PC-9 (cell line): Measurements from ENCODE around the gene AK9. TPM values are rescaled to one million over a fixed set of nuclear protein-coding genes. Genes with fewer than 3 reads are reported as not detected.

Experiments
- BruUV-seq: library from RNA; stranded (reverse); fragments of 400-500 nt; replicated peaks from 2 replicates; lab custom pipeline; 2021; lab: Mats Ljungman, UMichigan
- CTCF ChIA-PET: fragments of 300-600 bp; sonication (Branson Sonifier 250); formaldehyde crosslinking; loops from one replicate; lab custom pipeline; 2022; ENCODE audit warnings: antibody characterized with exemption; lab: Charles Lee
- POLR2A ChIA-PET: fragments of 300-600 bp; sonication (Branson Sonifier 250); formaldehyde crosslinking; loops from one replicate; lab custom pipeline; 2022; ENCODE audit warnings: antibody characterized with exemption; ENCODE audit not compliant: unreplicated experiment; lab: Charles Lee
- DNase-seq, 2 experiments: peaks; one replicate each; pipeline versions ENCODE4 v3.0.0 to v3.0.0-alpha.2; 2015 to 2022; ENCODE audit warnings: mixed read lengths in 1 of 2
- H2AFZ ChIP-seq: fragments of 200-600 bp; sonication (generic); 2 replicates; pipeline ENCODE4 v1.8.1; 2017; ENCODE audit warnings: antibody characterized with exemption
- H3F3A ChIP-seq: fragments of 200-600 bp; sonication (generic); 2 replicates; pipeline ENCODE4 v1.8.1; 2017; ENCODE audit warnings: antibody characterized with exemption, mild to moderate bottlenecking, low read depth; ENCODE audit not compliant: insufficient read depth
- H3K27ac ChIP-seq: fragments of 200-600 bp; sonication (generic); 2 replicates; pipeline ENCODE4 v1.6.1; 2016; ENCODE audit warnings: mixed run types
- H3K27me3 ChIP-seq: fragments of 200-600 bp; sonication (generic); 2 replicates; pipeline ENCODE4 v1.6.1; 2016; ENCODE audit warnings: low read depth, mixed run types; ENCODE audit not compliant: insufficient read depth
- H3K36me3 ChIP-seq: fragments of 200-600 bp; sonication (generic); 2 replicates; pipeline ENCODE4 v1.6.1; 2016; ENCODE audit warnings: low read depth, mixed run types
- H3K4me1 ChIP-seq: fragments of 200-600 bp; sonication (generic); replicated peaks from 2 replicates; pipeline ENCODE4 v1.6.1; 2016; ENCODE audit warnings: mixed run types; ENCODE audit not compliant: insufficient read depth
- H3K4me2 ChIP-seq: fragments of 200-600 bp; sonication (generic); 2 replicates; pipeline ENCODE4 v1.6.1; 2017; ENCODE audit warnings: mixed run types
- H3K4me3 ChIP-seq: fragments of 200-600 bp; sonication (generic); 2 replicates; pipeline ENCODE4 v1.6.1; 2016; ENCODE audit warnings: mixed run types
- H3K79me2 ChIP-seq: fragments of 200-600 bp; sonication (generic); 2 replicates; pipeline ENCODE4 v1.6.1; 2017; ENCODE audit warnings: low read depth, mixed run types
- H3K9me2 ChIP-seq: fragments of 200-600 bp; sonication (generic); 2 replicates; pipeline ENCODE4 v1.8.1; 2017; ENCODE audit warnings: mild to moderate bottlenecking; ENCODE audit not compliant: insufficient read depth
- H3K9me3 ChIP-seq: fragments of 200-600 bp; sonication (generic); 2 replicates; pipeline ENCODE4 v1.8.1; 2016; ENCODE audit warnings: low read depth; ENCODE audit not compliant: insufficient read depth
- H4K20me1 ChIP-seq: fragments of 200-600 bp; sonication (generic); 2 replicates; pipeline ENCODE4 v1.8.1; 2017; ENCODE audit not compliant: insufficient read depth
- EZH2 ChIP-seq: fragments of 200-600 bp; sonication (generic); IDR thresholded peaks from 2 replicates; pipeline ENCODE4 v1.8.0; 2017; ENCODE audit warnings: antibody characterized with exemption, low read depth
- intact Hi-C: fragments of 100-400 bp; cut with micrococcal nuclease; formaldehyde crosslinking; loops from one replicate; pipeline ENCODE4 v1.10.0; 2022; ENCODE audit not compliant: unreplicated experiment
- total RNA-seq: library from RNA; stranded (reverse); gene quantifications from 2 replicates; pipeline ENCODE4 v1.2.3, GENCODE V29; 2021
- TF ChIP-seq, protein P1 (sequence below): fragments of 200-600 bp; sonication (generic); conservative IDR thresholded peaks from 2 replicates; pipeline ENCODE4 v1.6.1; 2017; ENCODE audit warnings: mixed run types, antibody characterized with exemption, mild to moderate bottlenecking, moderate library complexity

The AK9 gene
- total RNA-seq, 1 experiment from 2014 or later = 7.4 TPM

DNA sequence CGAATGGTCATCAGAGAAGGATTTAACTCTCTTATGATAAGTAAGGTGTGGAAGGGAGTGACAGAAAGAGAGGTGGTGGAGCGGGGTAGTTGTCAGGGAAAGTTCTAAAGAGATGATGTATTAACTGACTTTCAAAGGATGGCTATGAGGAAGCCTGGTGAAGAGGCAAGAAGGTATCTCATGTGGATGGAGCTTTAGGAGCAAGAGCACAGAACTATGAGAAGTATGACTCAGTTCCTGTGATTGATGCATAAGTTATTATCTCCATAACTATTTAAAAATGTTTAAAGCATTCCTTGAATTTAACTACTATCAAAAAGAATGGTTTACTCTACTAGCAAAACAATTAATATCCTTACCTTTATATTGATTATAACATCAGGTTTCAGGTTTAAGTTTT lies 28.8 kb downstream of the AK9 start:
- Histone ChIP-seq H3K27ac (no peak overlapping the region), H3K9me3 (no peaks in the 10 kb centered on the region), H3K27me3 (no peaks in the 10 kb centered on the region), H3K4me3 (no peak overlapping the region), H3K36me3 (no peaks in the 10 kb centered on the region), H3K79me2 (no peaks in the 10 kb centered on the region), H4K20me1 (no peaks in the 10 kb centered on the region), H3F3A (no peaks in the 10 kb centered on the region), H3K4me2 (no peak overlapping the region), H3K4me1 (no peaks in the 10 kb centered on the region), H3K9me2 (no peaks in the 10 kb centered on the region), H2AFZ (no peak overlapping the region)
- TF ChIP-seq EZH2 = no peak
- BruUV-seq = no TSS peak
- ChIA-PET POLR2A (no interaction called here), CTCF (no interaction called here)
- intact Hi-C loops = no loop called here
- no peak for DNase-seq

DNA sequence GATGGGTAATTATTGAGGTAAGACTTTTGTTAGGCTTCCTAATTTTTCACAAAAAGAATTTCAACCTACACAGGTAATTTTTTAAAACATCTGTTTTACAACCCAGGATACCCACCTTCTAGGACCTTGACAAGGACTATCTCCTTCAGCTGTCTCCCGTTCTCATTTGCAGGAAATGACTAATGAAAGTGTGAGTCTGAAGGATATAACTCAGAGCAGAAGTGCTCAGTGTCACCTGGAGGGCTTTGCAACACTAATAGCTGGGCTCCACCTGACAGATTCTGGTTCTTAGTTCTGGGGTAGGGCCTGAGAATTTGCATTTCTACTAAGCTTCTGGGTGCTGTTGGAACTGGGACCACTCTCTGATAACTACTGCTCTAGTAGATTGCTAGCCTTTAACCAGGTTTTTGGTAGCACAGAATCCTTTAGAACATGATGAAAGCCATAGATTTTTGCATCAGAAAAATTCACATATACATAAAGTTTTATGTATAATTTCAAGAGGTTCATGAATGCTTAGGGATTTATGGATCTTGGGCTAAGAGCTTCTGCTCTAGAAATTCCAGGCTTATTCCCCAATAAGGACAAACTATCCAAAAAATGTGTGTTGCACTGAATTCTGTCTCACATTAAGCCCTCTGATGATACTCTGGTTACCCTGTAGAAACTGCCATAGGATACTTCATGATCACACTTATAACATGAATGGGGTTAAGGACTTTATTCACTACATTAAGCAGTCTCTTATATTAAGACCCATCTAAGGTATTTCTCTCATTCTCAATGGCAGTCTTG lies 30.3 kb downstream of the AK9 start:
- Histone ChIP-seq H3K4me2 (no peak overlapping the region), H3K27ac (no peak overlapping the region), H3F3A (no peaks in the 10 kb centered on the region), H2AFZ (no peak overlapping the region), H3K36me3 (no peaks in the 10 kb centered on the region), H3K79me2 (no peaks in the 10 kb centered on the region), H3K4me1 (no peaks in the 10 kb centered on the region), H3K27me3 (no peaks in the 10 kb centered on the region), H4K20me1 (no peaks in the 10 kb centered on the region), H3K4me3 (no peak overlapping the region), H3K9me2 (no peaks in the 10 kb centered on the region), H3K9me3 (no peaks in the 10 kb centered on the region)
- no TSS peak for BruUV-seq
- ChIA-PET CTCF (no interaction called here), POLR2A (no interaction called here)
- TF ChIP-seq EZH2 = no peak
- TF ChIP-seq, protein P1, sequence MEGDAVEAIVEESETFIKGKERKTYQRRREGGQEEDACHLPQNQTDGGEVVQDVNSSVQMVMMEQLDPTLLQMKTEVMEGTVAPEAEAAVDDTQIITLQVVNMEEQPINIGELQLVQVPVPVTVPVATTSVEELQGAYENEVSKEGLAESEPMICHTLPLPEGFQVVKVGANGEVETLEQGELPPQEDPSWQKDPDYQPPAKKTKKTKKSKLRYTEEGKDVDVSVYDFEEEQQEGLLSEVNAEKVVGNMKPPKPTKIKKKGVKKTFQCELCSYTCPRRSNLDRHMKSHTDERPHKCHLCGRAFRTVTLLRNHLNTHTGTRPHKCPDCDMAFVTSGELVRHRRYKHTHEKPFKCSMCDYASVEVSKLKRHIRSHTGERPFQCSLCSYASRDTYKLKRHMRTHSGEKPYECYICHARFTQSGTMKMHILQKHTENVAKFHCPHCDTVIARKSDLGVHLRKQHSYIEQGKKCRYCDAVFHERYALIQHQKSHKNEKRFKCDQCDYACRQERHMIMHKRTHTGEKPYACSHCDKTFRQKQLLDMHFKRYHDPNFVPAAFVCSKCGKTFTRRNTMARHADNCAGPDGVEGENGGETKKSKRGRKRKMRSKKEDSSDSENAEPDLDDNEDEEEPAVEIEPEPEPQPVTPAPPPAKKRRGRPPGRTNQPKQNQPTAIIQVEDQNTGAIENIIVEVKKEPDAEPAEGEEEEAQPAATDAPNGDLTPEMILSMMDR = no peak
- DNase-seq = no peak
- intact Hi-C loops = no loop called here

DNA sequence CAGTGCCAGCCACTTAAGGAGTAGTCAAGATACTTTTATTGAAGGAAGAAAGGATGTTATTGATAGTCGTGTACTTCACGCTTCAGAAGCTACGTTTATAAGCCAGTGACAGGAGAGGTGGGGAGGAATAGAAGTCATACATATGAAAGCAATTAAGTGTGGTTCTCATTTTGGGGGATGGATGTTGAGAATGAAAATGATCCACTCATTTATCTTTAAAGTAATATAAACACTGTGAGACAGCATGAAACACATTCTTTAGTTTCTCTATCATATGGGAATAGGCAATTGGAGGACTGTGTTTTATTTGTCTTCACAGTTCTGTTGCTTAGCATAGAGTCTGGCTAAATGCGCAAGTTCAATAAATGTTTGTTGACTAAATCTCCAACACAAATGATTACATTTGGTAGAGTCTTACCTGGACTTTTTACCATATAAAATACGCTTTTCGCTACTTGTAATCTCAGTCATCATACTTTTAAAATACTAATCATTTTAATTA lies 35.2 kb downstream of the AK9 start:
- BruUV-seq = no TSS peak
- no peak overlapping the region for H2AFZ ChIP-seq
- POLR2A ChIA-PET = interaction anchor here (0.7 kb wide), 1 partner anchor 919 kb away, joined by 6 read pairs; no protein-coding TSS in a partner anchor
- no peaks in the 10 kb centered on the region for H4K20me1 ChIP-seq
- H3K36me3 ChIP-seq = no peaks in the 10 kb centered on the region
- no peaks in the 10 kb centered on the region for H3K27me3 ChIP-seq
- TF ChIP-seq, protein P1 = no peak
- no peak for TF ChIP-seq EZH2
- no peaks in the 10 kb centered on the region for H3K79me2 ChIP-seq
- H3K9me2 ChIP-seq = no peaks in the 10 kb centered on the region
- no peak overlapping the region for H3K4me2 ChIP-seq
- H3F3A ChIP-seq = no peaks in the 10 kb centered on the region
- no peak for DNase-seq
- no peaks in the 10 kb centered on the region for H3K9me3 ChIP-seq
- no peak overlapping the region for H3K4me3 ChIP-seq
- CTCF ChIA-PET = no interaction called here
- intact Hi-C loops = no loop called here
- no peak overlapping the region for H3K27ac ChIP-seq
- no peaks in the 10 kb centered on the region for H3K4me1 ChIP-seq
